Measurements from ENCODE around the gene TTC33.

DNA sequence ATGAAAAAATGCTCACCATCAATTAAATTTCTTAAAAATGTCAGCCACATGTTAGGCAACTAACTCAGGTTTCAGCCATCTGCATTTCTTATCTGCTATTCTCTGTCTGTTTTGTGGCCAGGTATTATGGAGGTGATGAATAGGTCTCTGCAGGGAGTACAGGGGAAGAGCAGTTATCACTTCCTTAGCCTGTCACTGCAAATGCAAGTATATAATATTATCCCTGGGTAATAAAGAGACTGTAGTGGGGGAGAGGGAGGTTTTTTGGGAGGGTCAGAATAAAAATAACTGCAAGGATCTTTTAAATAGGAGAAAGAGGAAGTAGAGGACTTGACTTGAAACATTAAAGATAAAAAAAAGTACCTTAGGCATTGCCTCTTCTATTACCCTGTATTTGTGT, 125.6 kb downstream of the TTC33 start:
- TF ChIP-seq, protein P1, sequence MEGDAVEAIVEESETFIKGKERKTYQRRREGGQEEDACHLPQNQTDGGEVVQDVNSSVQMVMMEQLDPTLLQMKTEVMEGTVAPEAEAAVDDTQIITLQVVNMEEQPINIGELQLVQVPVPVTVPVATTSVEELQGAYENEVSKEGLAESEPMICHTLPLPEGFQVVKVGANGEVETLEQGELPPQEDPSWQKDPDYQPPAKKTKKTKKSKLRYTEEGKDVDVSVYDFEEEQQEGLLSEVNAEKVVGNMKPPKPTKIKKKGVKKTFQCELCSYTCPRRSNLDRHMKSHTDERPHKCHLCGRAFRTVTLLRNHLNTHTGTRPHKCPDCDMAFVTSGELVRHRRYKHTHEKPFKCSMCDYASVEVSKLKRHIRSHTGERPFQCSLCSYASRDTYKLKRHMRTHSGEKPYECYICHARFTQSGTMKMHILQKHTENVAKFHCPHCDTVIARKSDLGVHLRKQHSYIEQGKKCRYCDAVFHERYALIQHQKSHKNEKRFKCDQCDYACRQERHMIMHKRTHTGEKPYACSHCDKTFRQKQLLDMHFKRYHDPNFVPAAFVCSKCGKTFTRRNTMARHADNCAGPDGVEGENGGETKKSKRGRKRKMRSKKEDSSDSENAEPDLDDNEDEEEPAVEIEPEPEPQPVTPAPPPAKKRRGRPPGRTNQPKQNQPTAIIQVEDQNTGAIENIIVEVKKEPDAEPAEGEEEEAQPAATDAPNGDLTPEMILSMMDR (IDR thresholded peaks at IDR 0.05): no peak
- no peak for TF ChIP-seq POLR2A (IDR thresholded peaks at IDR 0.05)

Measured in right lobe of liver (tissue), 4 donors.